GM19324 (cell line): Measurements from ENCODE around the gene C1orf21.
"Not testable (repeated sequence)": the region's sequence is repeated elsewhere in the genome, so short reads cannot be mapped to it uniquely, and the experiment has no call there.

ENCODE experiments used
- ATAC-seq: cut with Tn5 transposase; IDR thresholded peaks from one replicate; pipeline ENCODE4 v1.9.1; 2021; ENCODE audit warnings: mild to moderate bottlenecking, moderate library complexity; ENCODE audit not compliant: unreplicated experiment, low FRiP score

C1orf21 gene

DNA sequence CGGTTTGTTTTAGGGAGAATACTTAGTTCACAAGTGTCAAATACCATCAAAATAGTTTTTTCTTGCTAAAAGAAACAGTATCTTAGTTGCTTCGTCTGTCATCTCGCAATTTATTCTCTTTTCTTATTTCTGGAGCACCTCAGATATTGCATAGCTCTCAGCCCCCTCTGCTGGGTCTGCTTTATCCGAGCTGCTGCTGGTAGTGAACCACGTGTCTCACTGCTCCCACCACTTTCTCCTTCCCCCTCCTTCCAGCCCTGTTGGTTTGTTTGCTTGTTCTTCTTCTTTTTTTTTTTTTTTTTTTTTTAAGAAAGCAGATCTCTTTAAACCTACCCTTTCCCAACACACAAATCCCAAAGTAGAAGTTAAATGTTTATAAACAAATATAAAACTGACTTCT is 197.0 kb downstream of the C1orf21 start:
- no peak for ATAC-seq

DNA sequence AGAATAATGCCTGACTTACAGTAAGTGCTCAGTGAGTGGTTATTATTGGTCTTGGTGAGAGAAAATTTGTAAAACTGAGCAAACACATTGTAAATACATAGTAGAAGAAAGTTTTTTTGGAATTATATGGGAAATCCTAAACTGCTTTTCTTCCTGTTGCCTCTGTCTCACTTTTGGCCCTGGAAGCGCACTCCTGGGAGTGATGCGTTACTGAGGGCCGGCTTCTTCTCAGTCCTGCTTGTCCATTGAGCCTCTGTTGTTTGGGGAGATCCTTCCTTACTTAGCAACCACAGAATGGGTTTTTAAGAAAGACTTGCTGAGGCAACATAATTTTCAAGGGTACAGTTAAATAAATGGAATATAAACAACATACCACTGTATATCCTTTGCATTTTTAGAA is 201.9 kb downstream of the C1orf21 start:
- no peak for ATAC-seq

DNA sequence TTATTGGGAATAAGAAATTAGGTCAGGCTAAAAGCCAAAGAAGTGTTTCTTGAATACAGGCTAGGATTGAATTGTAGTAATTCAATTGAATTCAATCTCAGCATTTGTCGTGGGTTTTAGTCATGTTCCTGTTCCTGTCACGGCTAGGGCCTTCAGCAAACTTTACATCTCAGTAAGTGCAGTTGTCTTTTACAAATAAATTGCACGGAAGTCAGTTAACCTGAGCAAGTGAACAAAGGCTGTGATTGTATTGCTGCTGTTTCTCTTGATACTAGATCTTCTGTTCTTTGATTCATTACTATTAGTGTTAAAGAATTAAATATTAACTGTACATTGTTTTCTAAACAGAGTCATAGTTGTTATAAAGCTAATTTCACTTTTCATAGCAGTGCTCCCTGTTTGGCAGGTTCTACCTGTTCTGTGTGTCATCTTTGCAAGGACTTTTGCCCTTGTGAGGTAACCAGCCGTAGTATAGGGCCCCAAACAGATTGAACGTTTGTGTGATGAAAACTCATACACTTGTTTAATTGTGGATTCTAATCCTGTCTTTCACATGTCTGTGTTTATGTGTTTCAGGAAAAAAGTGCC is 203.4 kb downstream of the C1orf21 start:
- no peak for ATAC-seq

DNA sequence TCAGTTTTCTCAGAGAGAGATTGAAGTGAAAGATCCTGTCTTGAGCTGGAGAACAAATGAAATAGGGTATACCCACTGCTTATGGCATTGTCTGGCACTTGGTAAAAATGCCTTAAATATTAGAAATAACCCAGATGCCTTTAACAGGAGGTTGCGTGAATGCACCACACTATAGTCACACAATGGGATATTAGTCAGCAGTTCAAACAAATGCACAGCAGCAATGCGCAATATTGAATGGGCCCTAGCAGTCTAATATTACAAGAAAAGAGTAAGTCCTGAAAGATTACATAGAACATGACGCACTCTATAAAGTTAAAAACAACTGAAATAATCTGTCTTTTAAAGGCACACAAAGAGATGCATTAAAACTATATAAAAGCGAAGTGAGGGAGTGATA is 206.8 kb downstream of the C1orf21 start:
- no peak for ATAC-seq

DNA sequence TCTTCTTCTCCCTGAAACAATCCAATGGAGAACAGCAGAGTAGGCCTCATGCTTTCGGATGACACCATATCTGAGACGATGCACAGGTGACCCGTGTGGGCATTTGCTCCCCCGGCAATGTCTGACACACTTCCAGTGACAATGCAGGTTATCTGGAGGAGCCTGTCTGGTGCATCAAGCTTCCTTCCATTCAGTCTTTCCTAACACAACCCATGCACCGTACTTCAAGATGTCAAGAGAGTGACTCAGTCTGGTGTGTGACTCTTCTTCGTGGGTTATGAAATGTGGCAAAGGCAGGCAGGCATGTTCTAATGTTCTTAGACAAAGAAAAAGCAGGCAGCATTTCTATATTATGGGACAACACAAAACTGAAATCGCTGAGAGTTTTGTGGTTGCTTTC is 208.8 kb downstream of the C1orf21 start:
- no peak for ATAC-seq

DNA sequence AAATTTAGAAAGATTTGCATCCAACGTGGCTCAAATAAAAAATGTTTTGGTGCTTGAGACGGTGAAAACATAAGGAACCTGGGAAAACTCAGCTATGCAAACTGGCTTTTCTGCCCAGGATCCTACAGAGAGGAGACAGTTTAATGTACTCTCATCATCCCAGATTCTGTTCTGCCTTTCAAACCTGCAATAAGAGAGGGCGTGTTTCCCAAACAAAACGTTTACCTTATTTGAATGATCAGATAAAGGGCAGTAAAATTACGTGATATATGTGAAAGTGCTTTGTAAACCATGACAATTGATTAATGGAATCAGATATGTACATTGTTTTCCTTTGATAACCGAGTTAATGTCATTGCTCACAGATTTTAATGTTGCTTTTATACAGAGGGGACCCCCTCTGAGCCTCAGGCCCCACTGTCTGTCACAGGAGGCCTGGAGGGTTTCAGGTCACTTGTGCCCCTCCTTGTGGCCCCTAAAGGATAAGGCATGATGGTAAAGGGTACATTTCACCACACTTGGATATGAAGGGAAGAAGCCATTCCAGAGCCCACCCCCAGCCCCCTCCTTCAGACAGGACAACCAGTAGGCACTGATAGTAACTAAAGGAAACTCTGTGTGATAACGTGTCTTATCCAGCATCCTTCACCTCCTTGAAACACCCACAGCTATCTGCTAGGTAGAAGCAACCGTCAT is 210.3 kb downstream of the C1orf21 start:
- ATAC-seq = no peak

DNA sequence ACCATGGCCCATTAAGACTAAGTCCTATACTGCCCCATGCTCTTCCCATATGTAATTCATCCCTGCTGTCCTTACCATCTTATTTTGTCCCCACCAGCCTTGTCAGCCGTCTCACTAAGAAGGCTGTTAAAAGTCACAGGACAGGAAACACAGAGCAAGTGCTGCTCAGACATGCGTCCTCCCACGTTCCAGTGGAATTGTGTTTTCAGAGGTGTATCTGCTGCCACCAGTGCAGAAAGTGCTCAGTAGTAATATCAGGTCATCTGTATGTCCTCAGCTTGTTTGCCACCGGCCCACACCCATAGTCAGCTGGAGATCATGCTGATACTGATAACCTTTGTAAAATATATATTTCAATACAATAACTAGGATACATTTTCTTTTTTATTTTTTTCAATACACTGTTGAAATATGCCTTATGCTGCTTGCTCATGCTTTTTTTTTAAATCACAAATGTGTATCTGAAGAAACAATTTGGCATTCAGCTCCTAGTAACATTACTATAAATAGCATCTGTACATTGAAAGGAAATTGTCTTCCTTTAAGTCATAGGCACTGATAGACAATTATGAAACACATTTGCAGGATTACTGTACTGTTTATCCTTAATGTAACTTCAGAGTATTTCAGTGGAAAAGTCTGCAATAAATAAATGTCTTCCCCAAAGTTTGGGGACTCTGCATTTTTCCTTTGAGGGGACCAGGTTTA is 211.0 kb downstream of the C1orf21 start:
- no peak for ATAC-seq

DNA sequence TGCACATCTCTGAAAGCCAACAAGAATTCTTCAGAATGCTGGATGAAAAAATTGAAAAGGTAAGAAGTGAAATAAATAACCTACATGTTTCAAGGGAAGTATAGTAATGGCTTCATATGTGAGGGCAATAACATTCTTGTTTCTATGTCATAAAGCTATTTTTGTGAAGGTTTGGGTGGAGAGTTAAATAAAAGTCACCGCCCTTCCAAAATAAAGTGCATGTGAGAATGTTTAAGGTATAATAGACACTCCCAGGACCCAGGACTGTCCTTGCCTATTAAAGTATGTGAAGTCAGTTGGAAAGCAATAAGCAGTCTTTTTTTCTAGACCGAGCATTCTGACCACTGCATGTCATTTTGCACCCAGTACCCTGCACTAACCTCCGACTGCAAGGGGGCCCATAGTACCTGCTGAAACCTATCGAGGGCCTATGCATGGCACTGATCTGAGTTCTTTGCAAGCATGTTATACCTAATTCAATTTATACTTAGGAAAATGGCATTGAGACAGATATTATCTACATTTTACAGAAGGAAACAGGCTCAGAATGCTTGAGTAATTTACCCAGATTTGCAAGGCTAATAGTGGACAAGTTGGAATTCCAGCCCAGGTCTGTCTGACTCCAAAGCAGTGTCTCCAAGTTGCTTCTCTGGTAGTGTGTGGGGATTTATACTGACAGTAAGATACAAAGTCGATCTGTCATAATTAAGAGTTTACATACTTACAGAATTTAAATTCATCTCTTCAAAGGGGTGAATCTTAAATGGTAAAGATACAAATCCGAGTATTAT is 211.8 kb downstream of the C1orf21 start:
- no peak for ATAC-seq

DNA sequence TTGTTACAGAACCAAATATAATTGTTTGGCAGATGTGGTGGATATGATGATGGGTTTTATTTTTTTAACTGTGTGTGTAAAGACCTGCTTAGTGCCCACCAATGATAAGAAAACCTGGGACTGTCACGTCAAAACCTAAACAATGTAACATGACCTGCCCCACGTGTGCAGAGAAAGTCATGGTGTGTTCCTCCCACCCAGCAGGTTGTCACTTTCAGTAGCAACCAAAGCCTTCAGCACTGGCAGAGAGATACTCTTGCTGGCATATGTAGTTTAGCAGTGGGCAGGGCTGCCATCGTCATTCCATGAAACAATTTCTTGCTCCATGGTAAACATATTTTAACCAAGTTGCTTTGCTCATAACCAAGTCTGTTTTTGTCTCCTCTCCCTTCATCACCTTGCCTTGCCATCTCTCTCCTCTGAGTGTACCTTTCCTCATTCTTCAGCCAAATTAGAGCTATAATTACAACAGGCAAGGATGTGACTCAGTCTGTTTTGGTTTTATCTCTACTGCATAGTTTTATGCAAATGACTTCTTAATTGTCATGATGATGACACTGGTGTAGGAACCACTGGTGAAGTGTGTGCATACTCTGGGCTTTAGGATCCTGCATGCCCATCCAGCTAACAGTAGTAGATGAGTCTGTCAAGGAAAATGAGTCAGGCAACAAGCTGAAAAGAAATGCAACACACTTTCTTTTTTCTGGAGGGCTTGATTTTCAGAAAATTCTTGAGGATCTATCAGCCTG is 217.5 kb downstream of the C1orf21 start:
- no peak for ATAC-seq

DNA sequence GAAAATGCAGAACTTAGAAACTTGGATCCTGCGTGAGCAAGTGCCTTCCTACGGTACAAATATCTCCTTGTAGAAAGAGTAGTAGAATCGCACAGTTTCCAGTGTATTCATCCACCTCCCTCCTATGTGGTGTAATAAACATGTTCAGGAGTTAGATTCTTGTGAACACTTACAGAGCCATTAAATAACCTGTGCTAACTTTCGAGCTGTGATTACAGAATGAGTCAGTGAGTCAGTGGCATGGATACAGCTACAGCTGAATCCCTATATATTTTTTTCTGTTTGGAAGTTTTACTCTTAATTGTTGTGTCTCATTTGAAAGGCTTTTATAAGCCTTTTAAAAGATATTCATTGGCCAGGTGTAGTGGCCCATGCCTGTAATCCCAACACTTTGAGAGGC is 219.1 kb downstream of the C1orf21 start:
- ATAC-seq = no peak

DNA sequence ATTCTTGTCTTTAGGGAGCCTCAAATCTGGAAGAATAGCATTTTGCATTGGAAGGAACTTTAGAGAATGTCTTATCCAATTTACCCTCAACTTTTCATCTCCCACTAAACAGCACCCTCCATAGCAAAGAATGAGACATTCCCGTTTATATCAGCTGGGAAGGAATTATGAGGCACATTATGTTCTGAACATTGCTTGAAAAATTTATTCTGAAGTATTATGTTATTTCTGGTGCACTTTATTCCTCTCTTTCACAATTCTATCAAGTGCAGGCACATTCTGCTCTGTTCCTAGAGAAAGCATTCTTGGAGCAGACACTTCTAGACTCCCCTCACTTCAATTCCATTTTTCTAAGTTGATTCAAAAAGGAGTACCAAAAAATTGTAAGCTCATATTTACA is 220.0 kb downstream of the C1orf21 start:
- no peak for ATAC-seq

DNA sequence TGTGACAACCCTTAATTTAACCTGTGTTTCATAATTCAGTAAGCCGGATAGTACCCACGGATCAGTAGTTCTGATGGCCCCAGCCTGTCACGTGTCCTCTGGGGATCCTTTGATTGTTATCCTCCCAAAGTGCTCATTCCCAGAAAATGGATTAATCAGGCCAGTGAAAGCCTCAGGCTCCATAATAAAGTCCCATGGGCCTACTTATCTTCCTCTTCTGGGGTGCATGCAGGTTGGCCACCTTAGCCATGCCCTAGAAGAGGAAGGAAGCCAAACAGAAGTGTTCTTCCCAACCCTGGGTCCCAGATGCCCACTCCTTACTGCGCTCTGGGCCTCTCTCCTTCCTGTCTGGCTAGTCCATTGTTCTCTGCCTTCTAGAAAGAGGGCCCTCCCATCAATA is 221.8 kb downstream of the C1orf21 start:
- ATAC-seq = no peak

DNA sequence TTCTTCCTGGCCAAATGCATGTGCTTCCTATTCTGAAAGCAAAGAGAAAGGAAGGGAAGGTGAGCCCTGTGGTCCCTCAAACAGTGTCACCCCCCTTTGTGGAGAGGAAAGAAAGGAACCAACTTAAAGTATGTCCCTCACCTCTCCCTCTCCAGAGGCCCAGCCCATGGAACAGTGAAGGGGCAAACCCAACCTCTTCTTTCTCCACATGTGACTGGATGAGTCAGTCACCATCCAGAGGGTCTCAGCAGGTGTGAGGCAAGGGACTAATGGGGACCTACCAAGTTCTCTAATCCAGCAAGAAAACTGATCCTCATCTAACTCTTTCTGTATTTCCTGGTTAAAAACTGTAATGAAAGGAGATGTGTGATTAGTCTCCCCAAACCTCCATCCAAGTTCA is 222.2 kb downstream of the C1orf21 start:
- no peak for ATAC-seq

DNA sequence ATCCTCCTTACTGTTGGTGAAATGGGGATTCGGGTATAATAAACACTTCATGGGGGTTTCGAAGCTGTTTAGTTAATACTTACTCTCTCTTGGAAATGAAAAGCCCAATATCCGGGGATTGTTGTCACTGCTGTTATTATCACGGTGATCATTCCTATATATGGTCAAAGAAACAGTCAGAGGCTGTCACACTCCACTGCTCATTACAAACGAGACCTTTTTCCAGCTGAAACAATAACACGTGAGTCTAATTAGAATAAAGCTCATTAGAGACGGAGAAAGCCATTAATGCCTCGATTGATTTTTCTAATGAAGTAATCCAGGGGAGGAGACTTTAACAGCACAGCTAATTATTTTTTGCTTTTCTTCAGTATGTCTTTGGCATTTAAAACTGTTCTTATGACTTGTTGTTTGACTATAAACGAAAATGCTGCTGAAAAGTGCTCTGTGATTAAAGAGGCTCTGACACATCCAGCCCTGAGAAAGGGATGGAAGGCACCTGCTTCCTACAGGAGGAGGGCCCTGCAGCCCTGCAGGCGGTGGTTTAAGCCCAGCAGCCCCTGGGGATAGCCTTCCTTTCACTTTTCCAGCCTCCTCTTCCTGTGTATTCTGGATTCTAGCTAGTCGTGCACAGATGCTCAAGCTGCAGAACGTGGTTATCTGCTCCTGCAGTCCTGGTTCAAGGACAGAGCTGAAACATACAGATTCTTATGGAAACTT is 224.2 kb downstream of the C1orf21 start:
- no peak for ATAC-seq

DNA sequence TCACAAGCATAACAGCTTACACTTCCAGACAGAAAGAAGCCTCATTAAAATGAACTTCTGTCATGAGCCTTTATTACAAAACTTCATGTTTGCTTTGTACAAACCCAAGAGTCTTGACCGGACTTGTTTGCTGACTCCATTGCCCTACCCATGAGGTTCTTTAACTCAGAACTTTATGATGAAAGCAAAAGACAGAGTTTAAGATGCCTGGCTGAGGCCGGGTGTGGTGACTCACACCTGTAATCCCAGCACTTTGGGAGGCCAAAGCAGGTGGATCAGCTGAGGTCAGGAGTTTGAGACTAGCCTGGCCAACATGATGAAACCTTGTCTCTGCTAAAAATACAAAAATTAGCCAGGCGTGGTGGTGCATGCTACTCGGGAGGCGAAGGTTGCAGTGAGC is 225.4 kb downstream of the C1orf21 start:
- ATAC-seq = not testable (repeated sequence)

DNA sequence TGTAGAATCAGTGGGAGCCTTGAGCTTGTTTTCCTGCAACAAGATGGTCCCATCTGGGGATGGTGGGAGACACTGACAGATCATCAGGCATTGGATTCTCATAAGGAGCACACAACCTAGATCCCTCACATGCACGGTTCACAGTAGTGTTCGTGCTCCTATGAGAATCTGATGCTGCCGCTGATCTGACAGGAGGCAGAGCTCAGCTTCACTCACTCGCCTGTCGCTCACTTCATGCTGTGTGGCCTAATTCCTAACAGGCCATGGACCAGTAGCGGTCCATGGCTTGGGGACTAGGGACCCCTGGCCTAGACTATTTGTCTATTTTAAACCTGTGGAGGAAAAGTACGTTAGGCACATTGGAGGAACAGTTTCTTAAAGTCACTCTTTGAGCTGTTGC is 227.8 kb downstream of the C1orf21 start:
- ATAC-seq = no peak

DNA sequence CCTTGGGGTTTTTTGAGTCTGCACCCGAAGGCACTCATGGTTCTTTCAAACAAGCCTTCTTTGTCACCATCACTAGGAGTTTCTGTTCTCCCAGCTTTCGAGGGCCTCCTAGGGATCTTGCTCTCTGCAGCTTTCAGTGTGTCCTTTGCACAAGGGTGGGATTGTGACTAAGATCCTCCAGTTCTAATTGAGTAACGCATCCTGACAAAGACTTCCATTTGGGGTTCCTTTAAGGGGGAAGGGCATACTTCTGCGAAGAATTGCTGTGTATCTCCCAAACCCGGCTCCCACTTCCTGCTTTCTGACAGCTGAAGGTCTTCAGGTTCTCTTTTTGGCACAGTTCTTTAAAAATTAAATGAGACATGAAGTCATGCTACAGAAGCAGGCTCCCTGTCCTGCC is 228.5 kb downstream of the C1orf21 start:
- no peak for ATAC-seq

DNA sequence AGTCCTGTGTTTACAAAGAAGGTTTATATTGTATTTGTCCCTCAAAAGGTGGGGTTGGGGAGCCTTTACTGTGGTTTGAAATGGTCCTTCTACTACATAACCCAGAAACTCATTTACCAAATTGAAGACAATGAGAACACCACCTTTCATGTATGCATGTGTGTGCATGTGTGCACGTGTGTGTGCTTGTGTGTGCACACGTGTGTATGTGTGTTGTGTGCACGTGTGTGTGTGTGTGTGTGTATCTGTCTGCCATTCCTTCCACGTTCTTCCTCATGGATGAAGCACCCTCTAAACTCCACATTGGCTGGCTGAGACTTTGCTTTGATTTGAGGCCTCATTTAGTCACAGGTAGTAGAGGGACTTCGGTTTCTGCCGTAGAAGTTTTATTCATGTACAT is 229.7 kb downstream of the C1orf21 start:
- no peak for ATAC-seq

DNA sequence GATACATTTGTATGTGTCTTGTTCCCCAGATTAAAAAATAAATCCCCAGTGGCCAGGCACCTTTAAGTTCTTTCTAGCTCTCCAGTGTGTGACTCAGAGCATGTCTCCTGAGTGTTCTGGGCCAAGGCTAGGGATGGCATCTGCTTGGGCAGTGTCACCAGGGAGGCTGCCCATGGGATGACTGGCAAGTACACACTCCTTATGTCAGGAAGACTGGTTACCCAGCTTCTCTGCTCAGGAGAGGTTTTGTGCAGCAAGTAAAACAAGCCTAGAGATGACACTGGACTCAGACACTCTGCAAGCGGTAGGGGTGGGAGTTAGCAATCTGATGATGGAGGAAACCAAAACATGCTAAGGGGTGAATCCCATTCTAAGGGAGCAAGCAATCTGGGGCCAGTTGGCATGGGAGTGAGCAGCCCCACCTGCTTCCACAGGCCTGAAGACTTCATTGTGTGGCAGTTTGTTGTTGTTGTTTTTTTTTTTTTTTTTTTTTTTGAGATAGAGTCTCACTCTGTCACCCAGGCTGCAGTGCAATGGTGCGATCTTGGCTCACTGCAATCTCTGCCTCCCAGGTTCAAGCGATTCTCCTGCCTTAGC is 230.7 kb downstream of the C1orf21 start:
- no peak for ATAC-seq

DNA sequence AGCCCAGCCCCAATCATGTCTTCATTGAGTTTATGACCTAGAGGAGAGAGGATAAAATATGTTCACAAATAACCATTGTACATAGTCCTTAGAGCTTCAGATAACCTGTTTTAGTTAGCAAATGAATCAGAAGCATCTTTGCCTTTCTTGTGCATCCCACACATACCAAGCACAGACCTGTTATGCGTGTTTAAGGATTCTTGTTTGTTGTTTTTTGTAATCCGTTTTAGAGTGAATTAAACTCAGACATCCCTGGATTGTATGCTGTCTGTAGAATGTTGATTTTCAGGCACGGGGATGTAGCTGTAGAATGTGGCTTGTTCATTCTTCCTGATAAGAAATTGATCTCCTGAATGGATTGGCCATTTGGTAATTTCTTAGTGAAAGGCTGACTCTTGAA is 232.0 kb downstream of the C1orf21 start:
- no peak for ATAC-seq
